GM10266 (cell line): ENCODE data around the gene SEPHS2.

Experiments used
- DNase-seq: peaks from one replicate; pipeline ENCODE4 v3.0.0; 2012; ENCODE audit errors: extremely low spot score
- TF ChIP-seq, protein P1 (sequence below): IDR thresholded peaks from 2 replicates; pipeline ENCODE4 v1.5.1; 2012; ENCODE audit warnings: mild to moderate bottlenecking, low read depth; ENCODE audit not compliant: control insufficient read depth, insufficient read depth; ENCODE audit errors: missing control alignments

The SEPHS2 gene

DNA sequence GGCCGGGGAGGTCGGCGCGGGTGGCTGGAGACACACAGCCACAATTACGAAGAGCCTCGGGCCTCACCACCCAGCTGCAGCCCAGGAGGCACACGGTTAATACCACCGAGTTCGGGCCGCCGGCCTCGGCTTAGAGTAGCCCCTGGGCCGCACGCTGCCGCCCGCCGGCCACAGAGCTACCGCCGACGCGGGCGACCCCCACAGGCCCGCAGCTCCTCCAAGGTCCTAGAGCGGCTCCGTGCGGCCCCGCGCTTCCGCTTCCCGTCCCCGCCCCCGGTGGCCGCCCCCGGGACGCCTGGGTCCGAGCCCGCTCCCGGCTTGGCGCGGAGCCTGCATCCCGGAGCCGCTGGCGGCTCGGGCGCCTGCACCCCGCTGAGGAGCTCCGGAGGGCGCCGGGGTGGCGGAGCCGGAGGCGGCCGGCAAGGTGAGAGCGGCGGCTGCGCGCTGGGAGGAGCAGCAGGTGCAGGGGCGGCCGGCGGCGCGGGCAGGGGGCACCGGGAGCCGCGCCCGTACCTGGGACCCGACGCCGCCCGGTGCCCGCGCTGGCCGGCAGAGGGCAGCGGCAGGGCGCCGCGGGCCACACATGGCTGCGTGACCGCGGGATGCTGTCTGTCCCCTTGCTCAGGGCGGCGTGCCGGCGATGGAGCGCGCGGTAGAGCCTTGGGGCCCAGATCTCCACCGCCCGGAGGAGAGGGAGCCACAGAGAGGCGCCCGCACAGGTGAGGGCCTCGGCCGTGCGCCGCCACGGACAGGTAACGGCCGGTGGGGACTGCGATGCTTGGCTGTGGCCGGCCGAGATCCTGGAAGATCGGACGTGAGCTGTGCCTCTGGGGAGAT is 50.3 kb downstream of the SEPHS2 start, which contains the start of gene ZNF48:
Gene ZNF48, plus strand, starts transcription at position 266 of the 837 bp plus-strand sequence. Its CDS starts 375 bp downstream, at position 641.
- TF ChIP-seq, protein P1, sequence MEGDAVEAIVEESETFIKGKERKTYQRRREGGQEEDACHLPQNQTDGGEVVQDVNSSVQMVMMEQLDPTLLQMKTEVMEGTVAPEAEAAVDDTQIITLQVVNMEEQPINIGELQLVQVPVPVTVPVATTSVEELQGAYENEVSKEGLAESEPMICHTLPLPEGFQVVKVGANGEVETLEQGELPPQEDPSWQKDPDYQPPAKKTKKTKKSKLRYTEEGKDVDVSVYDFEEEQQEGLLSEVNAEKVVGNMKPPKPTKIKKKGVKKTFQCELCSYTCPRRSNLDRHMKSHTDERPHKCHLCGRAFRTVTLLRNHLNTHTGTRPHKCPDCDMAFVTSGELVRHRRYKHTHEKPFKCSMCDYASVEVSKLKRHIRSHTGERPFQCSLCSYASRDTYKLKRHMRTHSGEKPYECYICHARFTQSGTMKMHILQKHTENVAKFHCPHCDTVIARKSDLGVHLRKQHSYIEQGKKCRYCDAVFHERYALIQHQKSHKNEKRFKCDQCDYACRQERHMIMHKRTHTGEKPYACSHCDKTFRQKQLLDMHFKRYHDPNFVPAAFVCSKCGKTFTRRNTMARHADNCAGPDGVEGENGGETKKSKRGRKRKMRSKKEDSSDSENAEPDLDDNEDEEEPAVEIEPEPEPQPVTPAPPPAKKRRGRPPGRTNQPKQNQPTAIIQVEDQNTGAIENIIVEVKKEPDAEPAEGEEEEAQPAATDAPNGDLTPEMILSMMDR: peak; percentile 69
- DNase-seq: peak; percentile 85

DNA sequence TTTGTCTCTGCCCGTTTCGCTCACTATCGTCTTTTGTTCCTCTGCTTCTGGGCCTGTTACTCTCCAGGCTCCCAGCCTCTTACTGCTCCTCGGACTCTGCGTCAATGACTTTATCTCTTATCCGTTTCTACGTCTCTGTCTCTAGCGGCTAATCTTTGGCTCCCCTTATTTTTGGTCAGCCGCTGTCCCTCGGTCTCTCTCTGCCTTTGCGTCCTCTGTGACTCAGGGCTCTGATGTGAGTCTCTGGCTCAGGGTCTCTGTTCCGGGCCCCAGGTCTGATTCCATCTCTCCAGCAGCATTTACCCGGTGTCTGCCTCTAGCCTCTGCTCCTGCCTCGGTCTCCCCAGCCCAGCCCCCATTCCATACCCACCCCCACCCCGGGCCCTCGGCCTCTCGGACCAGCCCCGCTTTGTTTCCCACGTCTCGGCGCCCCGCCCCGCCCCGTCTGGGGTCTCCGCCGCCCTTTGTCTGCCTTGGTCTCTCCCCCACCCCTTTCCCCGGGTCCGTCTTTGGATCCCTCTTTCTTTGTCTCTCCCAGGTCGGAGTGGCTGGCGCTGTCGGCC is 51.0 kb downstream of the SEPHS2 start:
- TF ChIP-seq, protein P1: no peak
- DNase-seq: no peak
